Tibial nerve (tissue), 4 donors: ENCODE data around the gene CDHR1. TPM values are rescaled to one million over a fixed set of nuclear protein-coding genes. Genes with fewer than 3 reads are reported as not detected.
"Not testable (repeated sequence)": the region's sequence is repeated elsewhere in the genome, so short reads cannot be mapped to it uniquely, and the experiment has no call there.

Experiments
- DNase-seq, 2 donors: peaks; one replicate each; pipeline ENCODE4 v3.0.0-alpha.2; 2019; ENCODE audit warnings: low spot score in 2 of 2
- H3K27ac ChIP-seq, 4 donors: fragments of 200-600 bp; sonication (generic) in 3 of 4; one replicate each; pipeline ENCODE4 v1.5.1; 2017 to 2019; ENCODE audit warnings: mild to moderate bottlenecking in 1 of 4
- H3K27me3 ChIP-seq, 2 donors: fragments of 200-600 bp; sonication (generic) in 1 of 2; one replicate each; pipeline versions ENCODE4 v1.5.1 to v1.6.0; 2017 to 2019
- H3K36me3 ChIP-seq, 3 donors: fragments of 200-600 bp; sonication (generic); one replicate each; pipeline ENCODE4 v1.5.1; 2018 to 2019
- H3K4me1 ChIP-seq, 4 donors: fragments of 200-600 bp; sonication (generic) in 3 of 4; one replicate each; pipeline ENCODE4 v1.5.1; 2017 to 2019
- H3K4me3 ChIP-seq, 4 donors: fragments of 200-600 bp; sonication (generic) in 3 of 4; one replicate each; pipeline ENCODE4 v1.5.1; 2017 to 2019; ENCODE audit warnings: mild to moderate bottlenecking in 1 of 4, moderate library complexity in 1 of 4
- H3K9me3 ChIP-seq, 4 donors: fragments of 200-600 bp; sonication (generic) in 3 of 4; one replicate each; pipeline ENCODE4 v1.5.1; 2017 to 2019
- EP300 ChIP-seq, 2 donors: sonication (generic); formaldehyde crosslinking; IDR thresholded peaks; one replicate each; pipeline ENCODE4 v1.6.1; 2017; ENCODE audit warnings: antibody characterized with exemption in 2 of 2, mild to moderate bottlenecking in 1 of 2
- POLR2A ChIP-seq, 2 donors: fragments of 450-650 bp; IDR thresholded peaks; one replicate each; pipeline ENCODE4 v1.6.1; 2017; ENCODE audit warnings: antibody characterized with exemption in 2 of 2, mild to moderate bottlenecking in 2 of 2, moderate library complexity in 2 of 2
- WGBS, 2 donors: methylation state at CpG; one replicate each; pipeline ENCODE4 v1.1.5; 2018; 5-methylcytosine and 5-hydroxymethylcytosine counted together
- total RNA-seq, 4 donors: library from RNA; depleted of rRNA; stranded (reverse); fragments of >200 nt; gene quantifications; one replicate each; pipeline ENCODE4 v1.1.0, GENCODE V29; 2016
- TF ChIP-seq, protein P1 (sequence below), 5 experiments: fragments of 200-600 bp in 3 of 5; fragments of 450-650 bp in 2 of 5; sonication (generic) in 3 of 5; IDR thresholded peaks; one replicate each; pipeline ENCODE4 v1.5.1; 2016 to 2019; ENCODE audit warnings: antibody characterized with exemption in 5 of 5, mild to moderate bottlenecking in 3 of 5, moderate library complexity in 2 of 5

Gene CDHR1
- total RNA-seq, 4 donors from 2014 or later: 0.30 to 1.0 (median 0.44) TPM; not detected in 1

DNA sequence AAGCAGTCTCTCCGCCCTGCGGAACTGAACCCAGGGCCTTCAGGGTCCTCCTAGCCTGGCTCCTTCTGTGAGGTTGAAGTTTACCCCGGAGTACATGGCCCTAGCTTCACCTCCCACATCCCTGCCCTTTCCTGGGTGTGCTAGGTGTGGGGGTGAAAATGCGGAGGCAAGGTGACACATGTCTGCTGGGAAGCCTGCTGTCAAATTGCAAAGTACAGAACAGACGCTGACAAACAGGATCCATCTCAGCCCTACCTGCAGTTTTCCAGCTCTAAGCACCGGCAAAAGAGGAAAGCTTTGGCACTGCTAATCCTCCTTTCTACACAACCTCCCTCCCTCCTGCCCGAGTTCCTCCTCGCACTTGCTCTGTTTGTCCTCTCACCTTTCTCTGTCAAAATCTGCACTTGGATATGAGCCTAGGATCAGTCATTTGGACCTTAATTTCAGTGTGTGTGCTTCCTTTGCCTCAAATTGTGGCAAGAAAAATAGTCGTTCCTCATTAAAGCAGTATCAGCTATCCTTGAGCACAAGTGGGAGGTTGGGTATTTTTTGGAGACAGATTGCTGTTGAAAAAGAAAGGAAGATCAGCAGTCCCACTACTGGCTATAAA, 35.2 kb upstream of the CDHR1 start:
- 43% methylated on average over 9 of the region's 9 CpGs for WGBS, 2 donors

DNA sequence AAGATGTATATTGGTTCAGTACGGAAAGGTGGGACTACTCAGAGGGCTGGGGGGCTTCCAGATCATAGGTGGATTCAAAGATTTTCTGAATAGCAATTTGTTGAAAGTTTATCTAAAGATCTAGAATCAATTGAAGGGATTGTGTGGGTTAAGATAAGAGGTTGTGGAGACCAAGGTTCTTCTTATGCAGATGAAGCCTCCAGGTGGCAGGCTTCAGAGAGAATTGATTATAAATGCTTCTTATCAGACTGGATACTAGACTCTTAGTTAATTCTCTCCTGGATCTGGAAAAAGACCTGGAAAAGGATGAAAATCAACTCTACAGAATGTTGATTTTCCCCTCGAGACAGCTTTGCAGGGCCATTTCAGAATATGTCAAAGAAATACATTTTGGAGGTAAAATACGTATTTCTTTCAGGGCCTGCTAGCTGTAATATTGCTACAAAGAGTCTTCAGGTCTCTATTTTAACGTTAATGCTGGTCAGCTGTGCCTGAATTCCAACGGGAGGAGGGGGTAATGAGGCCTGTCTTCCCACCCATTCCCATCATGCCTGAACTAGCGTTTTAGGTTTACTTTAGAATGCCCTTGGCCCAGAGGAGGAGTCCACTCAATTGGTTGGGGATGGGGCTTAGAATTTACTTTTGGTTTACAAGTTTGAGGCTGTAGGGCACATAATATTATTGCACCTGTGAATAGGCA, 33.5 kb upstream of the CDHR1 start:
- Histone ChIP-seq H3K4me3 (no peak overlapping the region), H3K36me3 (no peaks in the 10 kb centered on the region), H3K27ac (no peak overlapping the region), H3K9me3 (no peaks in the 10 kb centered on the region), H3K4me1 (no peaks in the 10 kb centered on the region), H3K27me3 (peaks cover 0 to 24% of the 10 kb centered on the region in 2 donors)
- no peak for TF ChIP-seq EP300 (IDR thresholded peaks at IDR 0.05)
- no peak for TF ChIP-seq POLR2A (IDR thresholded peaks at IDR 0.05)
- TF ChIP-seq, protein P1, sequence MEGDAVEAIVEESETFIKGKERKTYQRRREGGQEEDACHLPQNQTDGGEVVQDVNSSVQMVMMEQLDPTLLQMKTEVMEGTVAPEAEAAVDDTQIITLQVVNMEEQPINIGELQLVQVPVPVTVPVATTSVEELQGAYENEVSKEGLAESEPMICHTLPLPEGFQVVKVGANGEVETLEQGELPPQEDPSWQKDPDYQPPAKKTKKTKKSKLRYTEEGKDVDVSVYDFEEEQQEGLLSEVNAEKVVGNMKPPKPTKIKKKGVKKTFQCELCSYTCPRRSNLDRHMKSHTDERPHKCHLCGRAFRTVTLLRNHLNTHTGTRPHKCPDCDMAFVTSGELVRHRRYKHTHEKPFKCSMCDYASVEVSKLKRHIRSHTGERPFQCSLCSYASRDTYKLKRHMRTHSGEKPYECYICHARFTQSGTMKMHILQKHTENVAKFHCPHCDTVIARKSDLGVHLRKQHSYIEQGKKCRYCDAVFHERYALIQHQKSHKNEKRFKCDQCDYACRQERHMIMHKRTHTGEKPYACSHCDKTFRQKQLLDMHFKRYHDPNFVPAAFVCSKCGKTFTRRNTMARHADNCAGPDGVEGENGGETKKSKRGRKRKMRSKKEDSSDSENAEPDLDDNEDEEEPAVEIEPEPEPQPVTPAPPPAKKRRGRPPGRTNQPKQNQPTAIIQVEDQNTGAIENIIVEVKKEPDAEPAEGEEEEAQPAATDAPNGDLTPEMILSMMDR (IDR thresholded peaks at IDR 0.05): no peak
- DNase-seq: no peak
- 40 to 48% methylated on average over 6 of the region's 6 CpGs for WGBS, 2 donors

More for the DNA sequence above, 35.2 kb upstream of the CDHR1 start:
- DNase-seq: no peak
- TF ChIP-seq EP300 (IDR thresholded peaks at IDR 0.05) (no peak), POLR2A (IDR thresholded peaks at IDR 0.05) (no peak)
- TF ChIP-seq, protein P1 (IDR thresholded peaks at IDR 0.05): no peak
- Histone ChIP-seq H3K36me3 (peaks cover 0 to 14% (median 0%) of the 10 kb centered on the region in 3 donors), H3K9me3 (no peaks in the 10 kb centered on the region), H3K27ac (no peak overlapping the region), H3K4me3 (no peak overlapping the region), H3K27me3 (peaks cover 0 to 14% of the 10 kb centered on the region in 2 donors), H3K4me1 (no peaks in the 10 kb centered on the region)

DNA sequence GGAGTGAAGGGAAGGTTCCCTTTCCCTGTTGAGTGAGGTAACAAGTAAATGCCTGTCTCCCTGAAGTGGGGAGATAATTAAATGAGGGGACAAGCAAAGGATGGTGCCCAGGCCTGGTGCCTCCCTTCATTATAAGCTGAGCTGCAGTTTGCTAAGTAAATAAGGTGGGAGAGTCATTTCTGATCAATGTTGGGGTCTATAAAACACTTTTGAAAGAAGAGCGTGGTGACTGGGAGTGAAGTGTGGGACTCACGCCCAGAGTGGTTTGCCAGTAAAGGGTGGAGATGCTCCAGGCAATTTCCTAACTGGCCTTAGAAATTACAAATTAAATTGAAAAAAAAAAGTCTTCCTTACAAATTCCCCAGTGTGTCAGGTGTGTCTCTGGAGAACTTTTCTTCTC, 30.3 kb upstream of the CDHR1 start:
- WGBS, 2 donors: 44 to 45% methylated on average over 2 of the region's 2 CpGs
- Histone ChIP-seq H3K36me3 (no peaks in the 10 kb centered on the region), H3K9me3 (no peaks in the 10 kb centered on the region), H3K4me1 (no peaks in the 10 kb centered on the region), H3K4me3 (no peak overlapping the region), H3K27me3 (peaks cover 0 to 24% of the 10 kb centered on the region in 2 donors), H3K27ac (no peak overlapping the region)
- TF ChIP-seq POLR2A (IDR thresholded peaks at IDR 0.05) (no peak), EP300 (IDR thresholded peaks at IDR 0.05) (no peak)
- TF ChIP-seq, protein P1 (IDR thresholded peaks at IDR 0.05): no peak
- no peak for DNase-seq

DNA sequence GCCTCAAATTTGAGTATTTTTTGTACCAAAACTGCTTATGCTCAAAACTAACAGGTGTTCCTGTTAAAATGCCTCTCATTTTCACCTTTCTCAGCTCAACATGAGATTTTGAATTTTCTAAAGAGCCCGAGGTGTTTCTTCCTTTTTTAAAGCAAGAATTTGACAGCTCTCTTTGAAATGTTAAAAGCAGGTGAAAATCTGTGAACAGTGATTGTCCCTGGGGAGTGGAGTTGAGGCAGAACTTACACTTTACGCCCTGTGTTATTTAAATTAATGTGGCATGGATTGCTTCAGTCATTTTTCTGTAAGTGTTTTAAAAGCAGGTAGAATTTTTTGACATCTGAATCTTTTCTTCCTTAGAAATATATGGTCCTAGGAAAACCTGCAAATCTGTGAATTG, 29.9 kb upstream of the CDHR1 start:
- Histone ChIP-seq H3K9me3 (no peaks in the 10 kb centered on the region), H3K27me3 (peaks cover 0 to 24% of the 10 kb centered on the region in 2 donors), H3K27ac (no peak overlapping the region), H3K4me3 (no peak overlapping the region), H3K4me1 (no peaks in the 10 kb centered on the region), H3K36me3 (no peaks in the 10 kb centered on the region)
- 26 to 29% methylated on average over 2 of the region's 2 CpGs for WGBS, 2 donors
- TF ChIP-seq, protein P1 (IDR thresholded peaks at IDR 0.05): no peak
- no peak for TF ChIP-seq EP300 (IDR thresholded peaks at IDR 0.05)
- TF ChIP-seq POLR2A (IDR thresholded peaks at IDR 0.05): no peak
- DNase-seq: no peak

DNA sequence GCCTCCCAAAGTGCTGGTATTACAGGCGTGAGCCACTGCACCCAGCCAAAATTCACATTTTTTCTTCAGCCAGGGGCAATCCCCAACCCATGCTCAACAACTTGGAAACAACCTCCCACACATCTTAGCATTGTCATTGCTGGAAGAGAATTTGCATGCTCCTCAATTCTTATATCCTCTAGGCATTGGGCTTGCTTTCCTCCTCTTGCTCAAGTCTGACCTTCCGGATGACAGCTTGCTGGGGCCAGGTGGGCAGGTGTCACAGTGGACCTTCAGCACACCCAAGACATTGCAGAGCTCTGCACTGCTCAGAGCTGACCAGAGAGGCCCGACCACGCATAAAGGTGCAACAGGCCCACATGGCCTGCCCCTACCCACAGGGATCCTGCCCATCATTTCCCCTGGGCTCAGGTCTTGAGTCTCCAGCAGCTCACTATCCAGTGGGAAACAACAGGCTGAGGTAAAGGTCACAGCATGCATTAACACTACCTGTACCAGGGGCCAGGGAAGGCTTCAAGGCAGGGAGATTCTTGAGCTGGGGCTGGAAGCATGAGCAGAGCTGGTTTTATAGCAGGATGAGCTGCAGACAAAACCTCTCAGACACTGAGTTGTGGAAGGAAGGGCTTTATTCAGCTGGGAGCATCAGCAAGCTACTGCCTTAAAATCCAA, 27.6 kb upstream of the CDHR1 start:
- Histone ChIP-seq H3K4me3 (no peak overlapping the region), H3K9me3 (no peaks in the 10 kb centered on the region), H3K36me3 (no peaks in the 10 kb centered on the region), H3K4me1 (no peaks in the 10 kb centered on the region), H3K27ac (no peak overlapping the region), H3K27me3 (peaks cover 0 to 17% of the 10 kb centered on the region in 2 donors)
- WGBS, 2 donors: 90 to 96% methylated on average over 4 of the region's 4 CpGs
- TF ChIP-seq POLR2A (IDR thresholded peaks at IDR 0.05): no peak
- DNase-seq: no peak

DNA sequence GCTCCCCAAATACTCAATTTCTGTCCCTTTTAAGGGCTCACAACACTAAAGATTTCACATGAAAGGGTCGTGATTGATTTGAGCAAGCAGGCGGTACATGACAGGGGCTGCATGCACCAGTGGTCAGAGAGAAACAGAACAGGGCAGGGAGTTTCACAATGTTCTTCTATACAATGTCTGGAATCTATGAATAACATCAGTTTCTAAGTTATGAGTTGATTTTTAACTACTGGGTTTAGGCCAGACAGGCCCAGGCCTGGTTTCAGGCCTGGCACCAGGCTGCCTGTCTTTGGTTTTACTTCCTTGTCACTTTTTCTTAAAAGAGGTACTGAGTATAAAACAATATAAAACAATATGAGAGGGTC, 27.1 kb upstream of the CDHR1 start:
- H3K36me3 ChIP-seq, H3K9me3 ChIP-seq, H3K4me1 ChIP-seq, H3K4me3 ChIP-seq, DNase-seq, H3K27ac ChIP-seq: not testable (repeated sequence)
- WGBS, 2 donors: 84 to 86% methylated on average over 2 of the region's 2 CpGs
- H3K27me3 ChIP-seq: peaks cover 0 to 13% of the 10 kb centered on the region in 2 donors

DNA sequence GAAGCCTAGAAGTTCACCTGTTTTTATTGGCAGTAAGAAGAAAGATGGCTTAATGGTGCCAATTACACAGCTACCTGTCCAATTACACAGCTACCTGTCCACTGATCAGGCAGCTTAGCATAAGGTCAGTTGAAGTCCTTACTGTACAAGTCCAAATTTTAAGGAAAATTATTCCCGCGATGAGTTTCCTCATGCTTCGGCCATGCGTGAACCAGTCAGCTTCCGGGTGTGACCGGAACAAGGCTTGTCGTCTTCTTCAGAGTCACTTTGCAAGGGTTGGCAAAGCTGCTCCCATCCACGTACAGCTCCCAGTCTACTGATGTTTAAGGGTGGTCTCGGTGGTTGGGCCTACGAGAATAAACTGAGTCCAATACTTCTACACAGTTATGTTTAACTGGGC, 26.0 kb upstream of the CDHR1 start:
- 96 to 99% methylated on average over 10 of the region's 10 CpGs for WGBS, 2 donors
- peaks cover 0 to 13% of the 10 kb centered on the region in 2 donors for H3K27me3 ChIP-seq
- H3K36me3 ChIP-seq, H3K4me1 ChIP-seq, H3K4me3 ChIP-seq, DNase-seq, H3K9me3 ChIP-seq, H3K27ac ChIP-seq: not testable (repeated sequence)

DNA sequence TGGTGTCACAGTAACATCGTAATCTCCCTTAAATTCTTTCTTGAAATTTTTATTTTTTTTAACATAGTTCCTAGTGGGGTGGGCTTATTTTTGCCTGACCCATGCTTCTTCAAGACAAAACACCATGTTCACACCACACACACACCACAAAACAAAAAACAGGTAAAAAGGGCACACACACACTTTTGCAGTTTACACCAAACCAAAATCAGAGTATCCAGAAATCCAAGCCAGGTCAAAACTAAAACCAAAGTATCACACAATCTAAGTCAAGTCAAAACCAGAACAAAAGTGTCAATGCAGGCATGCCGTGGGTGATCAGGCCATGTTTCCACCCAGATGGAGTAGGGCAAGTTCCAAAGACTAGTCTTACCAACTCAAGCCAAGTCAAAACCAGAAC, 23.1 kb upstream of the CDHR1 start:
- DNase-seq, H3K4me1 ChIP-seq, H3K36me3 ChIP-seq, H3K27me3 ChIP-seq, H3K9me3 ChIP-seq, H3K4me3 ChIP-seq, H3K27ac ChIP-seq: not testable (repeated sequence)
- 90 to 93% methylated on average over 2 of the region's 2 CpGs for WGBS, 2 donors
